Endodermal cell (in vitro differentiated cells): ENCODE measurements around the gene LPGAT1. TPM values are rescaled to one million over a fixed set of nuclear protein-coding genes. Genes with fewer than 3 reads are reported as not detected.

Experiments used
- DNase-seq: peaks from one replicate; pipeline ENCODE4 v3.0.0-alpha.2; 2017
- H3K27ac ChIP-seq: 2 replicates; pipeline ENCODE4 v1.5.1; 2013; ENCODE audit warnings: mild to moderate bottlenecking, low read depth, low read length, moderate library complexity
- H3K27me3 ChIP-seq: 2 replicates; pipeline ENCODE4 v1.6.1; 2013; ENCODE audit warnings: mild to moderate bottlenecking, low read length, moderate library complexity; ENCODE audit not compliant: insufficient read depth, control insufficient read depth, poor library complexity, severe bottlenecking
- H3K36me3 ChIP-seq: 2 replicates; pipeline ENCODE4 v1.7.0; 2013; ENCODE audit warnings: mild to moderate bottlenecking, low read length, moderate library complexity; ENCODE audit not compliant: control insufficient read depth, insufficient read depth
- H3K4me1 ChIP-seq: one replicate; pipeline ENCODE4 v1.7.0; 2013; ENCODE audit warnings: low read length; ENCODE audit not compliant: control insufficient read depth, insufficient read depth
- H3K4me3 ChIP-seq: 2 replicates; pipeline ENCODE4 v1.5.1; 2013; ENCODE audit warnings: mild to moderate bottlenecking, low read length, moderate library complexity
- H3K9ac ChIP-seq: 2 replicates; pipeline ENCODE4 v1.6.1; 2013; ENCODE audit warnings: mild to moderate bottlenecking, low read length, moderate library complexity; ENCODE audit not compliant: poor library complexity, severe bottlenecking; ENCODE audit errors: extremely low read depth
- H3K9me3 ChIP-seq: 2 replicates; pipeline ENCODE4 v1.6.1; 2013; ENCODE audit warnings: mild to moderate bottlenecking, low read length, moderate library complexity; ENCODE audit not compliant: control insufficient read depth
- H3K27ac Mint-ChIP-seq: 2 replicates; pipeline ENCODE4 v1.8.0; 2020; ENCODE audit warnings: mixed read lengths
- H3K27me3 Mint-ChIP-seq: 2 replicates; pipeline ENCODE4 v1.8.0; 2021; ENCODE audit warnings: mild to moderate bottlenecking, mixed read lengths; ENCODE audit not compliant: insufficient read depth
- H3K36me3 Mint-ChIP-seq: 2 replicates; pipeline ENCODE4 v1.8.0; 2020; ENCODE audit warnings: low read depth, mixed read lengths
- H3K4me1 Mint-ChIP-seq: 2 replicates; pipeline ENCODE4 v1.8.0; 2020; ENCODE audit warnings: mixed read lengths
- H3K4me3 Mint-ChIP-seq: 2 replicates; pipeline ENCODE4 v1.8.0; 2020; ENCODE audit warnings: mild to moderate bottlenecking, moderate library complexity, mixed read lengths
- H3K9me3 Mint-ChIP-seq: 2 replicates; pipeline ENCODE4 v1.8.0; 2020; ENCODE audit warnings: mild to moderate bottlenecking, mixed read lengths
- WGBS, 2 experiments: methylation state at CpG; one replicate each; pipeline versions ENCODE4 v1.1.5 to v1.1.7; 2013; ENCODE audit warnings: missing lambda C conversion rate in 2 of 2, mixed read lengths in 1 of 2; ENCODE audit not compliant: insufficient coverage in 1 of 2, insufficient read length in 1 of 2; 5-methylcytosine and 5-hydroxymethylcytosine counted together
- total RNA-seq, 2 donors: library from RNA; stranded (reverse); fragmentation: NEBNext Ultra II Directional in 1 of 2; extraction: Animal tissue kit (Norgen Biotek cat#: 25700) in 1 of 2; gene quantifications; 2 replicates in 1 of 2; 3 replicates in 1 of 2; pipeline ENCODE4 v1.2.1, GENCODE V29; 2021
- TF ChIP-seq, protein P1 (sequence below): fragments of 200-600 bp; sonication (generic); conservative IDR thresholded peaks from 2 replicates; pipeline ENCODE4 v1.5.0; 2021; ENCODE audit warnings: antibody characterized with exemption, mild to moderate bottlenecking

The LPGAT1 gene
- total RNA-seq, 2 donors from 2014 or later = 57.0 to 66.9 TPM

DNA sequence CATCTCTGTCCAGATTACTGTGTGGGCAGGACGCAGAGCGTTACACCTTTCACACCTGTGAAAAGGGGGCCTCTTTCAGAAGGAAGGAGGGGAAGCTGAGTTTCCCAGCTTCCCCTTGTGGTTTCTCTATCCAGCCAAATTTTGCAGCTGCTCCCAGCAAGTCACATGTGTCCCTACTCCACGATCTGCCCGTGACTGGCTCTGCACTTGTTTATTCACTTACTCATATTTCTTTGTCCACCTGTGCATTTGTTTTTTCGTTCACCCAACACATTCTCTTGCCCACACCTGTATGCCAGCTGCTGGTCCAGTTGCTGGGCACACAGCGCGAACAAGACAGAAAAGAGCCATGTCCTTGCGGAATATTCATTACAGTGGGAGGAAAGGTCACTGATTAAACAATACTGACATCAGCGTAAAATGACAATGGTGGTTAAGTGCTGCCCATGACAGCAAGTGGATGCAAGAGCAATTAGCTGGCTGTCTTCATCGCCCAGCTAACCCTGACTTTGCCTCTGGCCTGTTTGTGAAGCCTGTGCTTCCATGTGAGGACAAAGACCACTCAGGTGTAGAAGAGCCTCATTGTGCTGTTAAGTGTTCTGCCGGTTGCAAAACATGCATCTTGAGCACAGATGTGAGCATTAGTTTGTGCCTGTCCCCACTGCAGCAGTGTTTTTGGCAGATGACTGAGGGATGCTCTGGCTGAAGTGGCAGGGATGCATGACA, 126.6 kb downstream of the LPGAT1 start:
- H3K36me3 Mint-ChIP-seq = no peaks in the 10 kb centered on the region

DNA sequence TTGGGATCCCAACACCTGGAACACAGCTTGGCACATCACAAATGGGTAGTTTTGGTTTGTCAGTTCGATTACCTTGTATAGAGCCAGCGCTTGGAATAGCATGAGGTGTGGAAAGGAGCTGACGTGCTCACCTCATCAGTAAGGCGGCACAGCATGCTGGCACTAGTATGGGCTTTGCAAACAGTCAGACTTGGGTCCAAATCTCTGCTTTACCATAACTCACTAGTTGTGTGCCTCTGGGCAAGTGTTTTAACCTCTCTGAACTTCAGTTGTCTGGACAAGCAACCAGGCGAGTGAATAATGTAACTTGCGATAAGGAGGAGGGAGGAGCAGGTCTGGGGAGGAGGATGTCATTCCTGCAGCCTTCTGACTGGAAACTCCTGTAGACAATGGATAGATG, 128.8 kb downstream of the LPGAT1 start:
- Histone ChIP-seq H3K4me3 (no peak overlapping the region), H3K36me3 (no peaks in the 10 kb centered on the region), H3K27ac (no peak overlapping the region), H3K27me3 (no peaks in the 10 kb centered on the region), H3K9me3 (no peaks in the 10 kb centered on the region), H3K4me1 (peaks cover 3% of the 10 kb centered on the region), H3K9ac (no peak overlapping the region)
- TF ChIP-seq, protein P1, sequence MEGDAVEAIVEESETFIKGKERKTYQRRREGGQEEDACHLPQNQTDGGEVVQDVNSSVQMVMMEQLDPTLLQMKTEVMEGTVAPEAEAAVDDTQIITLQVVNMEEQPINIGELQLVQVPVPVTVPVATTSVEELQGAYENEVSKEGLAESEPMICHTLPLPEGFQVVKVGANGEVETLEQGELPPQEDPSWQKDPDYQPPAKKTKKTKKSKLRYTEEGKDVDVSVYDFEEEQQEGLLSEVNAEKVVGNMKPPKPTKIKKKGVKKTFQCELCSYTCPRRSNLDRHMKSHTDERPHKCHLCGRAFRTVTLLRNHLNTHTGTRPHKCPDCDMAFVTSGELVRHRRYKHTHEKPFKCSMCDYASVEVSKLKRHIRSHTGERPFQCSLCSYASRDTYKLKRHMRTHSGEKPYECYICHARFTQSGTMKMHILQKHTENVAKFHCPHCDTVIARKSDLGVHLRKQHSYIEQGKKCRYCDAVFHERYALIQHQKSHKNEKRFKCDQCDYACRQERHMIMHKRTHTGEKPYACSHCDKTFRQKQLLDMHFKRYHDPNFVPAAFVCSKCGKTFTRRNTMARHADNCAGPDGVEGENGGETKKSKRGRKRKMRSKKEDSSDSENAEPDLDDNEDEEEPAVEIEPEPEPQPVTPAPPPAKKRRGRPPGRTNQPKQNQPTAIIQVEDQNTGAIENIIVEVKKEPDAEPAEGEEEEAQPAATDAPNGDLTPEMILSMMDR = no peak
- H3K27ac Mint-ChIP-seq = no peak overlapping the region
- no peak overlapping the region for H3K4me3 Mint-ChIP-seq
- no peaks in the 10 kb centered on the region for H3K36me3 Mint-ChIP-seq
- peaks cover 37% of the 10 kb centered on the region for H3K27me3 Mint-ChIP-seq
- H3K9me3 Mint-ChIP-seq = no peaks in the 10 kb centered on the region
- H3K4me1 Mint-ChIP-seq = peaks cover 18% of the 10 kb centered on the region
- WGBS, 2 experiments = 90 to 94% methylated on average over 6 of the region's 6 CpGs
- no peak for DNase-seq

More for the DNA sequence above, 126.6 kb downstream of the LPGAT1 start:
- Mint-ChIP-seq H3K4me3 (no peak overlapping the region), H3K9me3 (peaks cover 2% of the 10 kb centered on the region), H3K27me3 (peaks cover 38% of the 10 kb centered on the region), H3K4me1 (peaks cover 13% of the 10 kb centered on the region), H3K27ac (no peak overlapping the region)
- Histone ChIP-seq H3K4me1 (no peaks in the 10 kb centered on the region), H3K27me3 (no peaks in the 10 kb centered on the region), H3K27ac (no peak overlapping the region), H3K9ac (no peak overlapping the region), H3K36me3 (no peaks in the 10 kb centered on the region), H3K9me3 (no peaks in the 10 kb centered on the region), H3K4me3 (no peak overlapping the region)
- WGBS, 2 experiments = 88 to 94% methylated on average over 10 to 11 of the region's 11 CpGs
- DNase-seq = no peak
- TF ChIP-seq, protein P1 = no peak

DNA sequence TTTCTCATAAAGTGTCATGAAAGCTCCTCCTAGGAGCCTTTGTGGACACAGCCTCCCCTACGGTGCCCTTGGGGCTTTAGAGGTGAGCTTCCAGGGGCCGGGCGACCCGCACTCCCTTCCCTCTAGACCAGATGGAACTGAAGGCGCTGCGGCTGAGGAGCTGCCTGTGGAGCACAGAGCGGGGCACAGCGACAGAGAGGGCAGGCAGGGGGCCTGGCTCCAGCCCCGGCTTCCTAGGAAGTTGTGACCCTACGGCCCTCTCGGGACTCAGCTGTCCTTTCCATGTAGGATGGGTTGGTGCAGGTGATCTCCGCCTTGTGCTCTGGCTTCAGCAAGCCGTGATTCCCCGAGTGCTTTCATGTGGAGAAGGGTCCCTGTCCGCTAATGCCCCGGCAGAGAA, 131.5 kb downstream of the LPGAT1 start:
- TF ChIP-seq, protein P1 = no peak
- no peak overlapping the region for H3K27ac Mint-ChIP-seq
- Histone ChIP-seq H3K27me3 (no peaks in the 10 kb centered on the region), H3K9me3 (peaks cover 13% of the 10 kb centered on the region), H3K4me1 (peaks cover 11% of the 10 kb centered on the region), H3K9ac (no peak overlapping the region), H3K4me3 (no peak overlapping the region), H3K27ac (no peak overlapping the region), H3K36me3 (no peaks in the 10 kb centered on the region)
- peak overlapping the region; percentile 52 for H3K4me3 Mint-ChIP-seq
- DNase-seq = peak; percentile 76
- H3K4me1 Mint-ChIP-seq = peaks cover 22% of the 10 kb centered on the region
- 71 to 97% methylated on average over 7 to 16 of the region's 16 CpGs for WGBS, 2 experiments
- H3K9me3 Mint-ChIP-seq = peaks cover 17% of the 10 kb centered on the region
- peaks cover 39% of the 10 kb centered on the region for H3K27me3 Mint-ChIP-seq
- peaks cover 2% of the 10 kb centered on the region for H3K36me3 Mint-ChIP-seq
